HG03280 (cell line): ENCODE measurements around the gene TRIM26.

Experiments used
- ATAC-seq: cut with Tn5 transposase; IDR thresholded peaks from one replicate; pipeline ENCODE4 v1.9.1; 2021; ENCODE audit warnings: mild to moderate bottlenecking, moderate library complexity; ENCODE audit not compliant: unreplicated experiment

The TRIM26 gene

DNA sequence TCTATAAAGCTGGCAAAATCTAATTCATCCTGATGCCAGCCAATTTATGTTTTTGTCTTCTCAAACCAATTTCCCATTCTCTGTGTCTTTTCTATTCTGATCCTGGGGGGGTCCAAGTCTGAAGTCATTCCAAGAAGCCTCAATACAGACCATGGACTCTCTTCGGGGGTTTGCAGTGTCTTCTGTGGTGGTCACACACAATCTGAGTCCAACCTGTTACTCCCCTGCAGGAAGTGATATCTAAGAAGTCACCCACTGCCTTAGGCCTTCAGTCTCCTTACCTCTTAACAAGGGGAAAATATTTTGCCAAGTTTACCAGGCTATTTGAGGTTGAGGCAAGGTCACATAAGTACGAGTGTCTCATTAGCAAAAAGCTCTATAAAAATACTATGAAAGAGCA lies 1.9 kb downstream of the TRIM26 start:
- ATAC-seq: no peak

DNA sequence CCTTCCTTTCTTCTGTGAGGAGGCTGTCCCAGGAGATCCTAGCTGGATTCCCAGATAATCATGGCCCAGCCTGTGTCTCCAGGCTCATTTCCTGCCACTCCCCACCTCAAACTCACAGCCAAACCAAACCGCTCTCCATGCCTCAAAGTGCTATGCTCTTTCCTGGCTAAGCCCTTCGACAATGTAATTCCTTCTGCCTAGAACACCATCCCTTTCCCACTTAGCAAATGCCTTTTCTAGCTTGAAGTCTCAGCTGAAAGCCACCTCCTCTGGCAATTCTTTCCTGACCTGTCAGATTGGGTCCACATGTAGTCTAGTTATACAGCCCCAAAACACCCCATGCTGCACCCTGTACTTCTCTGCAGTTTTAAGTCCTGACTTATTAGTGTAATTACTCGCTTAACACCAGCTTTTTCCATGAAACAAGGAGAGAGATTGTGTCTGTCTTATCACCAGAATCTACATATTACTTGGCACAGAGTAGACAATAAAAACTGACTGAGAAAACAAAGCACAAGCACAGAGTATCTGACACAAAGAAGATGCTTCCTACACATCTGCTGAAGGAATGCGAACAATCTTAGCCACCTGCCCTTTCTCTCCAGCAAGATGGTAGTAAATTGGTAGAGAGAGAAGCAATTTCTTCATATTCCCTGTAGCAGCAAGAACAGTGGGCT lies 5.4 kb downstream of the TRIM26 start:
- no peak for ATAC-seq

DNA sequence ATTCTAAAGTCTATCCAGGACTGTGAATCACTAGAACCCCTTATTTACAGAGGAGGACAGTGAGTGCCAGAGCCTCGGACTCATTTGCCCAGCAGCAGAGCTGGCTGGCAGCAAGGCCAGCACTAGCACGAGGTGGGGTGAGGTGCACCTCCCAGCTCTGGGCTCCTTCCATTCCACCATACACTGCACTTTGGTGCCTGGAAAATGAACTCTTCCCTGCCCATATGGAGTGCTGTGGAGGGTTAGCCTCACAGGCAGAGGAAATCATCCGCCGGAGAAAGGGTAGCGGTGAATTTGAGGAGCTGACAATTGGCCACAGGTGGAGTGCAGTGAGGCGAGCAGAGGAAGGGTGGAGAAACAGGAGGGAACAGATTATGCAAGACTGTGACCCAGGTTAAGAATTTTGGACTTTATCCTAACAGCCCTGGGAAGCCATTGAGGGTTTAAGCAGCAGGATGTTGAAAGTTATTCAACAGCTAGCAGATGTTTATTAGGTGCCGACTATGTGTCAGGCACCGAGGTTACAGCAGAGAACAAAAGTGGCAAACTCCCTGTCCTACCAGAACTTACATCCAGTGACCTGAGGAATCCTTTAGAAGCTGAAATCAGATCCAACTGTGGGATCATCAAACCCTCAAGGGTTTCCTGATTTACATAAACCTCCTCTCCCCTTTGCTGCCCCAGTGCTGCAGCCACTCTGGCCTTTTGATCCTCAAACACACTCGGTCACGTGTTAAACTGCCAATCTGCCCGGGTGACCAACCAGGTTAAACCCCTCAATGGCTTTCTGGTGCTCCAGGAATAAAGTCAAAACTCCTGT lies 6.2 kb downstream of the TRIM26 start:
- no peak for ATAC-seq

DNA sequence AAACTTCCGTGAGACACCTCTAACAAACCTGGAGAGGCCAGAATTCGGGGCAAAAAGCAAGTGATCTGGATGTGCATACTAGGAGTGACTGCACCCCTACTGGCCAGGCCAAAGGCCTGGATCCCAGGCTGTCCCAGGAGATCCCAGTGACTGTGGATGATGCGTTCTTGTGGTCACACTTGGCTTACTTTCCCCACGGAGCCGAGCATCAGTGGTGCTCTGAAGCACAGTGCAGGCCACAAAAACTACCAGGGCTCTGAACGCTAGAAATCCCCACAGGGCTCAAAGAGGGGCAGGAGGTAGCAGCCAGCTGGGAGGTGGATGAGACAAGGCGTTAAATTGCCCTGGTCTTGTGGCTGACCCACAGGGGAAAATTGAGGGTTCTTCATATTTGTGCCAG lies 7.1 kb downstream of the TRIM26 start:
- ATAC-seq: no peak

DNA sequence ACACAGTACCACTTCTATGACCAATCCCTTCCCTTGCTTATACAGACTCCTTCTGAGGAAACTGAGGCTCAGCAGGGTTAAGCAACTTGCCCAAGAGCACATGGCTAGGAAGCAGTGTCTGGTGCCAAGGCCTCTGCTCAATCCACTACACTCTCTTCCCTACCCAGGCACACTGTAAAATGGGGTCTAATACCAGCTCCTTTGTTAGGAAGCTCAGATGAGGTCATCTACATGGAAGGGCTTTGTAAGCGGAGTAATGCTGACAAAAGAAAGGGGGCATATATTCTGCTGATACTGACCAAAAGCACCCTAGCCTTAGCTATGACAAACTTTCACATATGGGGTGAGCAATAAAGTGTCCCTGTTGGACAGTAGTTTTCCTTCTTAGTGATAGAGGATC lies 9.1 kb downstream of the TRIM26 start:
- no peak for ATAC-seq

DNA sequence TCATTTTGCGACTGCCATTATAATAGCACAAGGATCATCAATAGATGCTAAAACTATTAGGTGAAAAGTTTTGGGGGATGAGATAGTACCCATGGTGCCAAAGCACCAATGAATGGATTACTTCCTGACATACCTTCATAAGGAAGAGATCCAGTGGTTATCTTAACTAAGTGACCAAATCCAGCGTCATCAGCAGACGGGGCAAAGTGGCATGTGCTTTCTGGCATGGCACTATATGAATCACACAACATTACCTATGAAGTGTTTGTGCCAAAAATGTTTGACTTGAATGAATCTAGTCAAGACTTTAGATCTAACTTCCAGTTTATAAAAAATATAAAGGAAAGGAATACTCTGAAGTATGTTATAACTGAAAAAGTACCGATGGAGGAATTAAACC lies 10.8 kb downstream of the TRIM26 start:
- ATAC-seq: no peak

DNA sequence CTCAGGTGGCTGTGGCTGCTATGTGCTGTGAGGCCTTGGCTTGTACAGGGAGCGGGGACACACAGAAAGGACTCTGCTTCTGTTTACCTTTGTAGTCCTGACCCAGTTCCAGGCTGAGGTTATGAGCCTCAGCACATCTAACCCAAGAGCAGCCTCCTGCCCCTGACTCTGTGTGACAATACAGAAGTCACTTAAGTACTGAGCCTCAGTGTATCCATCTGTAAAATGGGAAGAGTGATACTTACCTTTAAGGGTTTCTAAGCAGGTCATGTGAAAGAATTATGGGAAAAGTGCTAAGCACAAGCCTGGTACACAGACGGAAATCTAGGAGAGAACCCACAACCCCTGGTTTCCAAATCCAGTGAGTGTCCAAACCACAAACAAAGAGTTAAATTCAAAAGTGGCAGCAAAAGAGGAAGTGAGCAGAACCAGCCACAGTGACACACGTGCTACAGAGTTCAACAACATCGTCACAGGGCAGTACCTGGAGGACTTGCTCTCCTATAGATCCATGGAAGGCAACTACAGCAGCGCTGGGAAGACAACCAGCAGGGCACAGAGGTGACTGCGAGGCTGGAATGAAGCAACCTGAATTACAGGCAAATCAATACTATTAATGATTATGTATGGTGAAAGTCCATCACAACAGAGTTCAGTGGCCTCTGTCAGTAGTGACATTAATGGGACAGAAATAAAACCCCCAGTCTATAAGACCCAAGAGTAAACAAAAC lies 12.5 kb downstream of the TRIM26 start:
- ATAC-seq: peak; percentile 63

DNA sequence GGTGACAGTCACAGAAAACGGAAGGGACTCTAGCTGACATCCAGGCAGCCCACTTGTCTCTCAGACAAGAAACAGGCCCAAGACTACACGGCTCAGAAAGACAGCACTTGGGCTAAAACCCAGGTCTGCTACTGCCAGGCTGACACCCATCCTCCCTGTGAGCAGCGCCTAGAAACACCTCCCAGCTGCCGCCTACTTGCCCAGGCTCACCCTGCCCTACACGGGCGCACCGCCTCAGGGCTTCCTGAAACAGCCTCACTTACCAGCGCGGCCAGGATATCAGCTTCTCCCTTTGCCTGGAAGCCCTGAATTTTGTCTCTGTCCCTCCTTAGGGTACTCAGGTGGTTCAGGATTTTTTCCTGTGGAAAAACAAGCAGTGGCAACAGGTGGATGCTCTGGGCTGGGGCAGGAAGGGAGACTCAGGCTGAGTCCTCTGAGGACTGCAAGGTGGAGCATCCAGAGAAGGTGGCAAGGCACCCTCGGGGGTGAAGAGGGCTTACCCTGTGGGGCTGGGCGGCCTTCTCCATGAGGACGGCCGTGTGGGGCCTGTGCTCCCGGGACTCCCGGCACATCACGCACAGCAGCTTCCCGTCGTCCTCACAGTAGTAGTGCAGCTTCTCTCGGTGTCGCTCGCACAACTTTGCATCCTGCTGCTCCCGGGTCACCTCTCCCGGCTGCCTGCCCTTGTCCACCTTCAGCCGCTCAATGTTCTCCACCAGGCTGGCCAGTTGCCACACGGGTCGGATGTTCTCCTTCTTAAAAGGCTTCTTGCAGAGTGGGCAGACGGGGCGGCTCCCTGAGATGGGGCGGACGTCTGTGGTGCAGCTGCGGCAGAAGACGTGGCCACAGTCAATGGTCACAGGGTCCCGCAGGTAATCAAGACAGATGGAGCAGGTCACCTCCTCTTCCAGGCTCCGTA lies 14.8 kb downstream of the TRIM26 start:
- no peak for ATAC-seq

DNA sequence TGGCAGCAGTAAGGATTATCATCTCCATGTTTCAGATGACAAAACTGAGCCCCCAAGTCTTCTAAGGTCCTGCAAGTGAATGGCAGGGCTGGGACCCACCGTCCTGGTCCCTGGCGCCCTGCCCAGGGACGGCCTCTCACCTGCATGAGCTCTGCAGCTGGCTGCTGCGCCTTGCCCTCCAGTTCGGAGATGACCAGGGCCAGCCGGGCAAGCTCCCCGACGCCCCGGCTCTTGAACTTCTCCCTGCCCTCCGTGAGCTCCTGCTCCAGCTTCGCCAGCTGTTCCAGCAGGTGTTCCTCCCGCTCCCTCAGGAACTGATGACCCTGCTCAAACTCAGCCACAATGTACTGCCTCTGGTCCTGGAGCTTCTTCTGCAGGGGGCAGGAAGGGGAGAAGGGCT lies 16.8 kb downstream of the TRIM26 start:
- no peak for ATAC-seq

DNA sequence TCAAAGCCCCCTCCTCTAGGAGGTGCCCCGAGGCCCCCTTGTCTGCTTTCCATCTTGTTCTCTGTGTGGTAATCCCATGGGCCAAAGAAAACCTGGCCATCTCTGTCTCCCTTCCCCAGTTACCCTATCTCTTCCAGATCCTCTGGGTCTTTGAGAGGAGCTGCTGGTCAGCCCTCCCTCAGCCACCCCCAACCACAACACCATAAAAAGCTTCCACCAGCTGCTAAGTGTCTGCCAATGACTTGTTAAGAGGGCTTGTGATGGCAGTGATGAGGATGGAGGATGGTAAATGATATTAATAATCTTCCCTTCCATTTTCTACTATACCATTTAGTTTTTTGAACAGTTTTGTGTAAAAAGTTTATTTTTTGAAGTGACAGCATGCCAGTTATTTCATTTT lies 17.3 kb downstream of the TRIM26 start:
- no peak for ATAC-seq

DNA sequence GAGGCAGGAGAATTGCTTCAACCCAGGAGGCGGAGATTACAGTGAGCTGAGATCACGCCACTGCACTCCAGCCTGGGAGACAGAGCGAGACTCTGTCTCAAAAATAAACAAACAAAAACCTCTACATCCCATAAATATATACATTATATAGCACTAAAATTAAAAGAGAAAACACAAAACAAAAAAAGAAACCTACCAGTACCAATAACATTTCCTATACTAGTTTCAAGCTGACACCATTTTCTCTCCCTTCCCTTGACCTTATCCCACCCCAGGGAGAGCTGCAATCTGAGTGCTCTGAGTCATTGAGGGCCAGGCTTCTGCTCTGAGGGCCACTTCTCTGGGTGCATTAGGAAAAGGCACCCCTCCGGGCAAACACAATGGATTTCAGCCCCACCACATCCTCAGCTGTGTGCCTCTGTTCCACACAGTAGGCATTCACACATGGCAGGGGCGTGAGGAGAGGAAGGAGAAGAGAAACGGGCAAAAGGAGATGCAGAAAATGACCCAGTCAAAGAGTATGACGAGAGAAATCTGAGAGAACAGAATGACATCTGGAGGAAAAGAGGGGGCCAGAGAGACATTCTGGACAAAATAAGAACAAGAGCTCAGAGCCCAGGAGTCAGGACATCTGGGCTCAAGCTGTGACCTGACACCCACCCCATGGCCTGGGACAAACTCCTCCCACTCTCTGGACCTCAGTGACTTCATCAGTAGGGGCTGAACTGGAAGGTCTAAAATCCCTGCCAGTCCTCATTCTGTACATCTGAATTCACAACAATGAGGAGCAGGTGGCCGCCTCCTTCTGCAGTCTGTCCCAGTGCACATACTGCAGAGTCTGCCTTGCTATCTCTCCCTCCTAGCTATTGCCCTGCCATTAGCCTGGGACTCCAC lies 18.2 kb downstream of the TRIM26 start:
- ATAC-seq: no peak

DNA sequence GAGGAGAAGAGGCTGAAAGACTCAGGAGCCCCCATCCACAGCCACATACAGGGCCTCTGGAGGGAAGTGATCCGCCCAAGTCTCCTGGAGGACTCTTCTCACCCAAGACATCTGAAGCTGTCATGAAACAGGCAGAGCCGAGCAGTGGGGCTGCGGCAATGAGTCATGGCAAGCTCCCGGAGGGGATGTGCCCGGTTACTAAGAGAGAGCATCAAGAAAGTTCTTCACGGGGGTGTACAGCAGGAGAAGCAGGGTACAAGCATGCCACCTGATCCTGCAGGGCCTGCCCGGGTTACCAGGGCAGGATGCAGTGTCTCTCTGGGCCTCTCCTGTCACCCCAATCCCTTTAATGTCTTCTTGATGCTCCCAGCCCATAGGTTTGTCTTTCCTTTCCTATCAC lies 21.1 kb downstream of the TRIM26 start:
- ATAC-seq: no peak

DNA sequence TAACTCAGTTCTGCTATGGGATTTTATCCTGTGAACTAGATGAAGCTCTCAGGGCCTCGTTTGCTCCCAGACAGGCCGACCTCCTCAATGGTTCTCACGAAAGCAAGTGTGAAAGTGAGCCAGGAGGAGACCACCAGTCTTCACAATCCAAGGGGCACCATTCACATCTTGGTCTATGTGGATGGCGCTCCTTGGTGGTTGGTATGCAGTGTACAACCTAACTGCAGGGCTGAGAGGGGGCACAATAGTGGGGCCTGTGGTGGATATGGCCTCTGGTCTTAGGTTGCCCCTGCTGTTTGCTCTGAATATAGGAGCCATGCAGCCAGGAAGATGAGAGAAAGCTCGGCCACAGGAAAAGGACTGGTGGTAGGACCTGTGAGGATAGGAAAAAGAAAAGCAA lies 24.7 kb downstream of the TRIM26 start:
- ATAC-seq: no peak

DNA sequence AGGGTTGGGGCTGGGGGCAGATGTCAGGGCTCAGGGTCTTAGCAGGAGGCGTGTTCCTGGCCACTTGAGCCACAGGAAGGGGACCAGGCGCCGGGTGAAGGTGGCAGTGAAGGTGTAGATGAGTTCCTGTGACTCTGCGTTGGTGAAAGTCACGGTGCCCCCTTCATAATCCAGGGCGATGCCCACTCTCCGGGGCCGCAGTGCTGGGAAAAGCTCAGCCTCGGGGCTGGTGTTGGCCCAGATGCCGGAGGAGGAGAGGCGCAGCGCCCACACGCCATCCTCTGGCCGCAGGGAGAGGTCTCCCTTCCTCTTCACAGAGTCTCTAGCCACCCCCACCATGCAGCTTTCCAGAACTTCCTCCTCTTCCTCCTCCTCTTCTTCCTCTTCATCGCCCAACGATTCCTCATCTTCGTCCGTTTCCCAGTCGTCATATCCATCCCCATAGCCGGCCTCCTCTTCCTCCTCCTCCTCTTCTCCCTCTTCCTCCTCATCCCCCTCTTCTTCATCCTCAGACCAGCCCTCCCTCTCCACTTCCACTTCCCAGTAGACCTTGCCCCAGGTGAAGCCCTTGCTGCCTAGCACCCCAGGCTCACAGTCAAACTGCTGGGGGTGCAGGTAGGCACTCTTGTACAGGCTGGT lies 27.2 kb downstream of the TRIM26 start:
- no peak for ATAC-seq

DNA sequence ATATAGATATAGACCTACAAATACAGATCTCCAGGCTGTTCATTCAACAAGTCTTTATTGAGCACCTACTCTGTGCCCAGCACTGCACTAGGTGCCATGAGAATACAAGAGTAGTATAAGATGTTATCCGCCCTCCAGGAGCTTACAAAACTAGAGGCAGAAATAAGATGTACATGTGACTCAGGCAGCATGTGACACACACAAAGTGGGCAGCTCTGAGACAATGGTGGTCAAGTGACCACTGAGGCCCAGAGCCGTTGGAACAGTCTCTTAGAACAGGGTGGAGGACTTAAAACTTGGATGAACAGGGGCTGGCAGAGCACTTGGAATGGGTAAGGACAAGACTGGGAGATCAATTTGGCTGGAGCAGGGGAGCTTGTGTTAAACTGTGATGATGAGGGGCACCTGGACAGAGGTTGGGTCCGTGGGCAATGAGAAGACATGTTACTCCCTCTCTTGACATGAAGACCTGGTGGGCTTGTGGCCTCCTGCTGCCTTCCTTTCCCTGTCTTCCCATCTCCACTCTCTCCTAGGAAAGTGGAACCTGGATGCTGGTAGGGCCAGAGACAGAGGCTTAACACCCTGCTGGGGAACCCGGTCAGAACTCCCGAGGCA lies 28.7 kb downstream of the TRIM26 start:
- no peak for ATAC-seq

DNA sequence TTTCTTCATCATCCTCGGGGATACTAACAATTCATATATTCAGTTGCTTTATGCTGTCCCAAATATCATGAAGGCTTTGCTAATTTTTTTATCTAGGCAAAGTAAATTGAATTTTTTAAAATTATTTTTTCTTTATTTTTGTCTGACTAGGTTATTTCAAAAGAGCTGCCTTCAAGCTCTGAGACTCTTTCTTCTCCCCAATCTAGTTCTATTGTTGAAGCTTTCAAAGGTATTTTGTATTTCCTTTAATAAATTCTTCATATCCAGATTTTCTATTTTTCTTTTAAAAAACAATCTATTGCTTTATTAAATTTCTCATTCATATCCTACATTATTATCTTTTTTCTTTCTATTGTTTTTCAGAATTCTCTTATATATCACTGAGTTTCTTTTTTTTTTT lies 33.1 kb downstream of the TRIM26 start:
- no peak for ATAC-seq

DNA sequence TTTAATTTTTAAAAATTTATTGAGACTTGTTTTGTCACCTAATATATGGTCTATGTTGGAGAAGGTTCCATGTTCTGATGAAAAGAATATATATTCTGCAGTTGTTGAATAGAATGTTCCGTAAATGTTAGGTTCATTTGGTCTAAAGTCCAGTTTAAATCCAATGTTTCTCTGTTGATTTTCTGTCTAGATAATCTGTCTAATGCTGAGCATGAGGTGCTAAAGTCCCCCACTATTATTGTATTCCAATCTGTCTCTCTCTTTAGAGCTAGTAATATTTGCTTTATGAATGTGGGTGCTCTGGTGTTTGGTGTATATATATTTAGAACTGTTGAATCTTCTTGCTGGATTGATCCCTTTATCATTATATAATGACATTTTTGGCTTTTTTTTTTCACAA lies 34.4 kb downstream of the TRIM26 start:
- no peak for ATAC-seq

DNA sequence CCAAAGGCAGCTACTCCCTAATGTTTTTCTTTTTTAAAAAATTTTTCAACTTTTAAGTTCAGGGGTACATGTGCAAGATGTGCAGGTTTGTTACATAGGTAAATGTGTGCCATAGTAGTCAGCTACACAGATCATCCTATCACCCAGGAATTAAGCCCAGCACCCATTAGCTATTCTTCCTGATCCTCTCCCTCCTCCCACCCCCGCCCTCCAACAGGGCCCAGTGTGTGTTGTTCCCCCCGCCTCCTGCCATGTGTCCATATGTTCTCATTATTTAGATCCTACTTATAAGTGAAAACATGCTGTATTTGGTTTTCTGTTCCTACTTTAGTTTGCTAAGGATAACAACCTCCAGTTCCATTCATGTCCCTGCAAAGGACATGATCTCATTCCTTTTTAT lies 37.4 kb downstream of the TRIM26 start:
- no peak for ATAC-seq

DNA sequence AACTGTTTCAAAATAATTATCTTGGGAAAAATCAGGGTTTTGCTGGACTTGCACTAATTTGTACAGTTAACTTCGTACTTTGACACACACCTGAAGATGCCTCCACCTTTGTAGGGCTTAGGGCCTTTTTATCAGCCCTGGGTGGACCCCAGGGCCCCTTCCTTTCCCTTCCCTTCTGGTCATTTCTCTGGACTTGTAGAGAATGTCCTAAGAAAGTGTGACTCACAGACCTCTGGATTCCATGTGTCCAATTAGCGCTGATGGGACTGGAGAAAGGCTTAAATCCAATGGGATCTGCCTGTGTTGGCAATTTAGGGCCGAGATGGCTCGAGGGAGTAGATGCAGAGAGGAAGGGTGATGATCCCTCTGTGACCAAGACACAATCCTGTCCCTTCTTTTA lies 40.5 kb downstream of the TRIM26 start:
- no peak for ATAC-seq
